Measurements from ENCODE around the gene IGDCC3.

Gene IGDCC3

GRCh38 chr15:65384505-65384894 is 6.7 kb upstream of the IGDCC3 start:
- Histone ChIP-seq H3K4me3 (replicated peaks; ENCODE audit: insufficient read depth, low read length) (no peak overlapping the region), H3K27ac (replicated peaks) (no peak overlapping the region), H3K27me3 (ENCODE audit: insufficient read depth, poor library complexity, severe bottlenecking) (peaks cover 35% of the 10 kb centered on the region)
- no peak for DNase-seq (ENCODE audit: low read depth in 1 of 2, low spot score in 1 of 2)
- no peak for TF ChIP-seq CTCF (IDR thresholded peaks at IDR 0.05; ENCODE audit: insufficient read depth, low read length)
- no peak for TF ChIP-seq REST (IDR thresholded peaks at IDR 0.05; ENCODE audit: insufficient replicate concordance, low read depth)
- no peak for TF ChIP-seq GABPA (IDR thresholded peaks at IDR 0.05; ENCODE audit: low read depth)
- TF ChIP-seq SPI1 (IDR thresholded peaks at IDR 0.05; ENCODE audit: borderline replicate concordance, low read depth) = no peak
- TF ChIP-seq POLR2AphosphoS5 (IDR thresholded peaks at IDR 0.05; ENCODE audit: low read depth) = no peak

- no peak for DNase-seq (ENCODE audit: low read depth in 1 of 2, low spot score in 1 of 2)
- H3K27ac ChIP-seq (replicated peaks) = no peak overlapping the region
- no peak overlapping the region for H3K4me3 ChIP-seq (replicated peaks; ENCODE audit: insufficient read depth, low read length)
- TF ChIP-seq CTCF (IDR thresholded peaks at IDR 0.05; ENCODE audit: insufficient read depth, low read length) = no peak
- no peak for TF ChIP-seq SPI1 (IDR thresholded peaks at IDR 0.05; ENCODE audit: borderline replicate concordance, low read depth)
- no peak for TF ChIP-seq REST (IDR thresholded peaks at IDR 0.05; ENCODE audit: insufficient replicate concordance, low read depth)
- no peak for TF ChIP-seq POLR2AphosphoS5 (IDR thresholded peaks at IDR 0.05; ENCODE audit: low read depth)
- TF ChIP-seq GABPA (IDR thresholded peaks at IDR 0.05; ENCODE audit: low read depth) = no peak
- H3K27me3 ChIP-seq (ENCODE audit: insufficient read depth, poor library complexity, severe bottlenecking) = peaks cover 36% of the 10 kb centered on the region
Measured at GRCh38 chr15:65383991-65384390, 6.2 kb upstream of the IGDCC3 start.

GRCh38 chr15:65383456-65383855 is 5.7 kb upstream of the IGDCC3 start:
- no peak overlapping the region for H3K27ac ChIP-seq (replicated peaks)
- no peak for TF ChIP-seq SPI1 (IDR thresholded peaks at IDR 0.05; ENCODE audit: borderline replicate concordance, low read depth)
- no peak for TF ChIP-seq POLR2AphosphoS5 (IDR thresholded peaks at IDR 0.05; ENCODE audit: low read depth)
- TF ChIP-seq REST (IDR thresholded peaks at IDR 0.05; ENCODE audit: insufficient replicate concordance, low read depth) = no peak
- no peak for TF ChIP-seq GABPA (IDR thresholded peaks at IDR 0.05; ENCODE audit: low read depth)
- no peak for TF ChIP-seq CTCF (IDR thresholded peaks at IDR 0.05; ENCODE audit: insufficient read depth, low read length)
- peaks cover 41% of the 10 kb centered on the region for H3K27me3 ChIP-seq (ENCODE audit: insufficient read depth, poor library complexity, severe bottlenecking)
- H3K4me3 ChIP-seq (replicated peaks; ENCODE audit: insufficient read depth, low read length) = no peak overlapping the region
- no peak for DNase-seq (ENCODE audit: low read depth in 1 of 2, low spot score in 1 of 2)
